ENCODE results near the gene RAB4A. TPM values are rescaled to one million over a fixed set of nuclear protein-coding genes. Genes with fewer than 3 reads are reported as not detected.
A peak's percentile ranks its signal among the peaks of the same experiment; 100 is the strongest.
"Not testable (repeated sequence)": the region's sequence is repeated elsewhere in the genome, so short reads cannot be mapped to it uniquely, and the experiment has no call there.

The RAB4A gene
- total and polyA plus RNA-seq, 2 experiments from 2014 or later: 43.2 to 69.7 TPM

DNA sequence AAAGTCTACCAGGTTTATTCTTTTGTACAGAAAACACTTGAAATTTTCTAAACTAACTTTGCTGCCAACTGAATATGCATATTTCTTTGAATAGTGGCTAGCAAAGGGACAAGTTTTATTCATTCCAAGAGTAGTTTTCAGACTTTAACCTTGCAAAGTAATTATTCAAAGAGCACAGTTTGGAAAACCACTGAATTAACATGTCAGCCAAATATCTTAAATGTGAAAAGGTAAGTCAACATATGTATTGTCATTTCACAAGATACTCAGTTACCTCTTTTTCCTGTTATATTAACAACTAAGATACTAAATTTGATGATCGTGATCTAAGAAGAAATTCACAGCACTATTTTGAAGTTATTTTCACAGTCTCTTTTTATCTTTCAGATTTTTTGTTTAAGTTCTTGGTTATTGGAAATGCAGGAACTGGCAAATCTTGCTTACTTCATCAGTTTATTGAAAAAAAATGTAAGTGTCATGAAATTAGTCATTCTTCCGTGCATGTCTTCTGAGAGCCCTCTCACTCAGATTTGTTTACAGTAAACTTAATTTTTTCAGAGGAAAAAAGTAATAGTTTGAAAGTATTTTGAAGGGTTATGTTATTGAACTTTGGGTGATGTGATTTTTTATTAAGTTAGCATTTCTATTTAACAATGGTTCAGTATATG, 15.3 kb downstream of the RAB4A start:
- no peak overlapping the region for H3K27ac ChIP-seq
- H3K36me3 ChIP-seq: peaks cover 7% of the 10 kb centered on the region

DNA sequence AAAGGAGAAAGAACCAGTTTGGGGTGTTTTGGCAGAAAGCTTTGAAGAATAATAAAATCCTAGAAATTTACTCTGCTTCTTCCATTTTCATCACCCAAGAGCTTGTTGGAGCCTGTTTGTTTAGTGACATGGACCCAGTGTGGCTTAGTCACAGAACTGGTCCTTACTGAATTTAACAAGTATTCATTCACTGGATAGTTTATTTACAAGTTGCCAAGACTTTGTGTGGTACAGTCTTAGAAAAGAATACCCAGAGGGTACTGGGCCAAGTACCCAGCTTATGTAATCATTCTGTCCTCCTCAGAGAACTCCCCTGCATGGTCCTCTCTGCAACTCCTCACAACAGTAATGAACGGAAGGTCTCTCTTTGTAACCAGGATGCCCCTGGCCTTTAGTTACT, 16.4 kb downstream of the RAB4A start:
- Histone ChIP-seq H3K4me3 (no peak overlapping the region), H3K4me1 (ENCODE audit: low read depth) (peaks cover under 1% of the 10 kb centered on the region), H3K36me3 (peaks cover 7% of the 10 kb centered on the region), H3K9me3 (ENCODE audit: low read depth) (no peaks in the 10 kb centered on the region), H3K27ac (no peak overlapping the region), H3K27me3 (no peaks in the 10 kb centered on the region)
- no peak for DNase-seq (ENCODE audit: low read depth in 1 of 2, low spot score in 1 of 2)
- TF ChIP-seq, protein P1, sequence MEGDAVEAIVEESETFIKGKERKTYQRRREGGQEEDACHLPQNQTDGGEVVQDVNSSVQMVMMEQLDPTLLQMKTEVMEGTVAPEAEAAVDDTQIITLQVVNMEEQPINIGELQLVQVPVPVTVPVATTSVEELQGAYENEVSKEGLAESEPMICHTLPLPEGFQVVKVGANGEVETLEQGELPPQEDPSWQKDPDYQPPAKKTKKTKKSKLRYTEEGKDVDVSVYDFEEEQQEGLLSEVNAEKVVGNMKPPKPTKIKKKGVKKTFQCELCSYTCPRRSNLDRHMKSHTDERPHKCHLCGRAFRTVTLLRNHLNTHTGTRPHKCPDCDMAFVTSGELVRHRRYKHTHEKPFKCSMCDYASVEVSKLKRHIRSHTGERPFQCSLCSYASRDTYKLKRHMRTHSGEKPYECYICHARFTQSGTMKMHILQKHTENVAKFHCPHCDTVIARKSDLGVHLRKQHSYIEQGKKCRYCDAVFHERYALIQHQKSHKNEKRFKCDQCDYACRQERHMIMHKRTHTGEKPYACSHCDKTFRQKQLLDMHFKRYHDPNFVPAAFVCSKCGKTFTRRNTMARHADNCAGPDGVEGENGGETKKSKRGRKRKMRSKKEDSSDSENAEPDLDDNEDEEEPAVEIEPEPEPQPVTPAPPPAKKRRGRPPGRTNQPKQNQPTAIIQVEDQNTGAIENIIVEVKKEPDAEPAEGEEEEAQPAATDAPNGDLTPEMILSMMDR (IDR thresholded peaks at IDR 0.05; ENCODE audit: low read depth, low read length): no peak

More for the DNA sequence above, 15.3 kb downstream of the RAB4A start:
- Histone ChIP-seq H3K4me1 (ENCODE audit: low read depth) (no peaks in the 10 kb centered on the region), H3K4me3 (no peak overlapping the region), H3K27me3 (no peaks in the 10 kb centered on the region), H3K9me3 (ENCODE audit: low read depth) (no peaks in the 10 kb centered on the region)
- DNase-seq (ENCODE audit: low read depth in 1 of 2, low spot score in 1 of 2): no peak
- TF ChIP-seq, protein P1 (IDR thresholded peaks at IDR 0.05; ENCODE audit: low read depth, low read length): no peak

DNA sequence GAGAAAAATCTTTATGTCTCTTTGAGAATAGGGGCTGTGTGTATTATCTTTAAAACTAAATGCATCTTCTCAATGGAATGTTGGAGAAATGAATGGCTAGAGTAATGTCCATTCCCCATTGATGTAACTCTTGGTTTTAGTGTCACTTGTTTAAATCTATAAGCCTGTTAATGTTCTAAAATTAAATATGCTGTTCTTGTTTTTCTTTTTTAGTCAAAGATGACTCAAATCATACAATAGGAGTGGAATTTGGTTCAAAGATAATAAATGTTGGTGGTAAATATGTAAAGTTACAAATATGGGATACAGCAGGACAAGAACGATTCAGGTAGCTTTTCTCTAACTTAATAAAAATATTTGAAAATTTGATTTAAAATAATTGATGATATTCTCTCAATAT, 17.6 kb downstream of the RAB4A start:
- Histone ChIP-seq H3K4me3 (no peak overlapping the region), H3K27me3 (no peaks in the 10 kb centered on the region), H3K9me3 (ENCODE audit: low read depth) (no peaks in the 10 kb centered on the region), H3K4me1 (ENCODE audit: low read depth) (peaks cover 5% of the 10 kb centered on the region), H3K27ac (no peak overlapping the region), H3K36me3 (peaks cover 7% of the 10 kb centered on the region)
- TF ChIP-seq, protein P1 (IDR thresholded peaks at IDR 0.05; ENCODE audit: low read depth, low read length): no peak
- DNase-seq (ENCODE audit: low read depth in 1 of 2, low spot score in 1 of 2): no peak

DNA sequence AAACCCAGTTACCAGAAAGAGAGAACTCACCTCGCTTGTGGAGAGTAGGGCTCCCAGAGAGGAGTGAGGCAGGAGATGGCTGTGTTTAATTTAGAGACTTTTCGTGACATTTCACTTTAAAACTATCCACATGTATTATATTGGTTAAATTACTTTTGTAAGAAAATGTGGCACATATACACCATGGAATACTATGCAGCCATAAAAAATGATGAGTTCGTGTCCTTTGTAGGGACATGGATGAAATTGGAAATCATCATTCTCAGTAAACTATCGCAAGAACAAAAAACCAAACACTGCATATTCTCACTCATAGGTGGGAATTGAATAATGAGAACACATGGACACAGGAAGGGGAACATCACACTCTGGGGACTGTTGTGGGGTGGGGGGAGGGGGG, 20.8 kb downstream of the RAB4A start:
- not testable (repeated sequence) for DNase-seq (ENCODE audit: low read depth in 1 of 2, low spot score in 1 of 2); H3K27me3 ChIP-seq

DNA sequence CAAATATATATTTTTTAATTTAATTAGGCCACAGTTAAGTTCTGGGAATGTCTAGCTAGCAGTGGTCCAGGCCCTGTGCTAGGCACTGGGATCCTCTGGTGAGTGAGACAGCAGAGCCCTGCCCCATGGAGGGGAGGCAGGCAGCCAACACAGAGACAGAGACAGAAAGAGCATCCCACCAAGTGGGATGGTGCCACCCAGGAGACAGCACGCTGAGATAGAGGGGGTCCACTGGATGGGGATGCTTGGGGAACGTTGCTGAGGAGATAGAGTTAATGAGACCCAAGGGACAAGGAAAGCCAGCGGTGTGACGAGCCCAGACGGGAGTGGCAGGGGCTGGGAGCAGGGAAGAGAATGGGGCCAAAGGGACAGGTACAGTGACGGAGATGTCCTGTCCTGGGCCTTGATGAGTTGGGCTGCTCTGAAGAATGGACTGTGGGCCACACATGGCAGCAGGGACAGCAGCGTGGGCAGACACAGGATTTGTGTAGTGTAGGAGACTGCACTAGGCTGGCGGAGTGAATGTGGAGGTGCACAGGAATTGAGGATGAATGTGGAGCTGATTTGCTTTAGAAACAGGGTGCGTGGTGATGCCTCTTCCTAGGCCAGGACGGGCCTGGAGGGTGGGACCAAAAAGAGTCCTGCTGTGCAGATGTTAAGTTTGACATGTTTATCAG, 22.8 kb downstream of the RAB4A start:
- TF ChIP-seq, protein P1 (IDR thresholded peaks at IDR 0.05; ENCODE audit: low read depth, low read length): no peak
- no peak for DNase-seq (ENCODE audit: low read depth in 1 of 2, low spot score in 1 of 2)
- no peaks in the 10 kb centered on the region for H3K27me3 ChIP-seq
- H3K36me3 ChIP-seq: peaks cover 5% of the 10 kb centered on the region
- no peak overlapping the region for H3K27ac ChIP-seq
- H3K4me3 ChIP-seq: no peak overlapping the region
- H3K4me1 ChIP-seq (ENCODE audit: low read depth): peaks cover 20% of the 10 kb centered on the region
- H3K9me3 ChIP-seq (ENCODE audit: low read depth): no peaks in the 10 kb centered on the region

More for the DNA sequence above, 20.8 kb downstream of the RAB4A start:
- H3K4me1 ChIP-seq (ENCODE audit: low read depth); H3K9me3 ChIP-seq (ENCODE audit: low read depth); H3K4me3 ChIP-seq; H3K36me3 ChIP-seq; H3K27ac ChIP-seq: not testable (repeated sequence)

DNA sequence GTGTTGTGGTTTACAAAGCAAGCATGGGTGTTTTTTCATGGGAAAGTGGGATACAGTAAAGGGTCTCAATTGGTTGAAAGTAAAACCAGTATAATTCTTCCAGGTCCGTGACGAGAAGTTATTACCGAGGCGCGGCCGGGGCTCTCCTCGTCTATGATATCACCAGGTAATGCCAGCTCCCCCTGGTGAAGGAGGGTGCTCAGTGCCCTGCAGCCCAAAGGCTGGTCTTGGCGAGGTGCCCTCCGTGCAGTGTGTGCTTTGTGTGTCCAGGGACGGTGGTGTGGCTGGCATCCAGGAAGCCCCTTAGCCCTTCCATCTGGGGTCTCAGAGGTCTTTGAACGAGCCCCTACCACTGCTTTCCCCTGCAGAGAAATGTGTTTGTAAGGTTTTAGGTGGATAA, 24.8 kb downstream of the RAB4A start:
- Histone ChIP-seq H3K27me3 (no peaks in the 10 kb centered on the region), H3K9me3 (ENCODE audit: low read depth) (no peaks in the 10 kb centered on the region), H3K4me3 (no peak overlapping the region), H3K36me3 (peaks cover 7% of the 10 kb centered on the region), H3K4me1 (ENCODE audit: low read depth) (peaks cover 25% of the 10 kb centered on the region), H3K27ac (peak overlapping the region; percentile 71)
- TF ChIP-seq, protein P1 (IDR thresholded peaks at IDR 0.05; ENCODE audit: low read depth, low read length): no peak
- DNase-seq (ENCODE audit: low read depth in 1 of 2, low spot score in 1 of 2): no peak
